G401 (cell line): ENCODE measurements around the gene RNLS. TPM values are rescaled to one million over a fixed set of nuclear protein-coding genes. Genes with fewer than 3 reads are reported as not detected.
A peak's percentile ranks its signal among the peaks of the same experiment; 100 is the strongest.

Experiments used
- DNase-seq: peaks from one replicate; pipeline ENCODE4 v3.0.0-alpha.2; 2015; ENCODE audit warnings: low spot score
- in situ Hi-C: cut with HindIII; loops from 2 replicates; pipeline ENCODE4 v1.10.0; 2016; ENCODE audit warnings: low sequenced_read_pairs, mixed read lengths
- total RNA-seq: library from RNA; depleted of rRNA; stranded (reverse); fragments of >200 nt; shearing (Covaris generic); gene quantifications from 2 replicates; pipeline ENCODE4 v1.2.3, GENCODE V29; 2014; rRNA removed

RNLS gene
- total RNA-seq = 1.8 and 2.0 TPM in 2 replicates

- peak; percentile 83 for DNase-seq
- in situ Hi-C loops = no loop called here
Measured at GRCh38 chr10:88582806-88583583, at the start of gene RNLS. RNLS (minus strand) TSS chr10:88583318.

- DNase-seq = no peak
- in situ Hi-C loops = no loop called here
Measured at GRCh38 chr10:88624840-88625239, 41.7 kb upstream of the RNLS start.

- in situ Hi-C loops = no loop called here
- DNase-seq = no peak
Measured at GRCh38 chr10:88623835-88624234, 40.7 kb upstream of the RNLS start.

- in situ Hi-C loops = no loop called here
- no peak for DNase-seq
Measured at GRCh38 chr10:88620441-88620840, 37.3 kb upstream of the RNLS start.

- in situ Hi-C loops = no loop called here
- DNase-seq = no peak
Measured at GRCh38 chr10:88618496-88618895, 35.4 kb upstream of the RNLS start.

- in situ Hi-C loops = no loop called here
Measured at GRCh38 chr10:88617772-88618300, 34.7 kb upstream of the RNLS start.

GRCh38 chr10:88616250-88616977 is 33.3 kb upstream of the RNLS start:
- in situ Hi-C loops = no loop called here
- no peak for DNase-seq

More at GRCh38 chr10:88617772-88618300, 34.7 kb upstream of the RNLS start:
- no peak for DNase-seq

GRCh38 chr10:88608780-88609179 is 25.7 kb upstream of the RNLS start:
- no peak for DNase-seq
- in situ Hi-C loops = no loop called here

- in situ Hi-C loops = no loop called here
- DNase-seq = no peak
Measured at GRCh38 chr10:88608052-88608732, 25.1 kb upstream of the RNLS start.

GRCh38 chr10:88598055-88598454 is 14.9 kb upstream of the RNLS start:
- DNase-seq = no peak
- in situ Hi-C loops = no loop called here

- DNase-seq = no peak
- in situ Hi-C loops = no loop called here
Measured at GRCh38 chr10:88594482-88594881, 11.4 kb upstream of the RNLS start.

GRCh38 chr10:88592906-88593305 is 9.8 kb upstream of the RNLS start:
- in situ Hi-C loops = no loop called here
- no peak for DNase-seq

GRCh38 chr10:88592381-88592780 is 9.3 kb upstream of the RNLS start:
- in situ Hi-C loops = no loop called here
- no peak for DNase-seq

GRCh38 chr10:88586462-88586861 is 3.3 kb upstream of the RNLS start, which contains the start of gene LIPJ:
LIPJ (plus strand) TSS chr10:88586762; CDS start chr10:88590688, 3,926 bp downstream.
- in situ Hi-C loops = no loop called here

GRCh38 chr10:88583584-88583957 is 453 bp upstream of the RNLS start:
- in situ Hi-C loops = no loop called here
- DNase-seq = no peak

More at GRCh38 chr10:88586462-88586861, 3.3 kb upstream of the RNLS start, which contains the start of gene LIPJ:
- DNase-seq = no peak

GRCh38 chr10:88582411-88582805 is 710 bp downstream of the RNLS start:
- DNase-seq = no peak
- in situ Hi-C loops = no loop called here

GRCh38 chr10:88565072-88565471 is 18.0 kb downstream of the RNLS start:
- in situ Hi-C loops = no loop called here
- peak; percentile 47 for DNase-seq

GRCh38 chr10:88562152-88562551 is 21.0 kb downstream of the RNLS start:
- in situ Hi-C loops = no loop called here

GRCh38 chr10:88557658-88558057 is 25.5 kb downstream of the RNLS start:
- no peak for DNase-seq
- in situ Hi-C loops = no loop called here

More at GRCh38 chr10:88562152-88562551, 21.0 kb downstream of the RNLS start:
- DNase-seq = no peak

GRCh38 chr10:88557256-88557655 is 25.9 kb downstream of the RNLS start:
- DNase-seq = no peak
- in situ Hi-C loops = no loop called here
